ENCODE data around the gene PRC1.

PRC1 gene

DNA sequence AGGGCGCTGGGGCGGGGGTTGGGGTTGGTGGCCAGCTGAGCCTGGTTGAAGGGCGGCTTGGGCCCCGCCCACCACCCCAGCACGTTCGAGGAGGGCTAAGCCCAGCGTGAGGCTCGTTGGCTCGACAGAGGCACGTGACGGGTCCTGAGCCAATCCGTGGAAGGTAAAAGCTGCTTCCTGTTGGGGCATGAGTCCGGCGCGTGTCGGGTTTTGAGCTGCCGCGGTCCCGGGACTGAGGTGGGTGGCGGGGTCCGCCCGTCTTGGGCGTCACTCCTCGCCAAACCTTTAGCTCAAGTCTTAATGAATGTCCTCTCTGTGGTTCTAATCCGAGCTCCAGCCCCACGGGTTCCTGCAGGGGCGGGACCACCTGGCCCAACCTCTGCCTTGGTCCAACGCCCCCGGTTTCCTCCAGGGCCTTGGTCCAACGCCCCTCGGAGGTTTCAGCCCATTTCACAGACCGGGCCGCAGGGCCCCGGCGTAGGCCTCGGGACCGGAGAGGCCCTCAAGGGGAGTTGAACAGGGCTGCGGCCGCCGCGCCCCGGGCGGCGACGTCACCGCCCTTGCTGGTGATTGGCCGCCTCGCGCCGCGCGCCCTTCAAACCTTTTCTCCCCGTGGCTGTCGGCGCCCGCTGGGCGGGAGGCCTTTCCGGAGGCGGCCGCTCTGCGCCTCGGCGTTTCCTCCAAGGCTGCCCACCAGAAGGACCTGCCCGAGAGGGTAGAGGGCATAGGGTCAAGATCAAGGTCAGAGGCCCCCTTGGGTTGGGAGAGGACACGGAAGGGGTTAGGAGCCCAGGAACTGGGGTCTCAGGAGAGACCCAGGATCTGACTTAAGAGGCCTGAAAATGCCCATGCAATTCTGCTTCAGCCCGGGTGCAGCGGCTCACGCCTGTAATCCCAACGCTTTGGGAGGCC, 39.4 kb downstream of the PRC1 start, which contains the start of gene RCCD1:
Gene RCCD1, plus strand, starts transcription at position 173 of the 912 bp plus-strand sequence. CDS start 1,851 bp downstream, outside the sequence.
- peak within 1 kb of the TSS; percentile 95 for H3K27ac ChIP-seq
- peak; percentile 95 for TF ChIP-seq ZFX (IDR thresholded peaks at IDR 0.05)
- TF ChIP-seq CTCF (conservative IDR thresholded peaks at IDR 0.05), result no peak

- TF ChIP-seq ZFX (IDR thresholded peaks at IDR 0.05) (no peak), CTCF (conservative IDR thresholded peaks at IDR 0.05) (no peak)
- peak overlapping the region; percentile 95 for H3K27ac ChIP-seq
Measured at GRCh38 chr15:90953947-90954711, 40.2 kb downstream of the PRC1 start.

DNA sequence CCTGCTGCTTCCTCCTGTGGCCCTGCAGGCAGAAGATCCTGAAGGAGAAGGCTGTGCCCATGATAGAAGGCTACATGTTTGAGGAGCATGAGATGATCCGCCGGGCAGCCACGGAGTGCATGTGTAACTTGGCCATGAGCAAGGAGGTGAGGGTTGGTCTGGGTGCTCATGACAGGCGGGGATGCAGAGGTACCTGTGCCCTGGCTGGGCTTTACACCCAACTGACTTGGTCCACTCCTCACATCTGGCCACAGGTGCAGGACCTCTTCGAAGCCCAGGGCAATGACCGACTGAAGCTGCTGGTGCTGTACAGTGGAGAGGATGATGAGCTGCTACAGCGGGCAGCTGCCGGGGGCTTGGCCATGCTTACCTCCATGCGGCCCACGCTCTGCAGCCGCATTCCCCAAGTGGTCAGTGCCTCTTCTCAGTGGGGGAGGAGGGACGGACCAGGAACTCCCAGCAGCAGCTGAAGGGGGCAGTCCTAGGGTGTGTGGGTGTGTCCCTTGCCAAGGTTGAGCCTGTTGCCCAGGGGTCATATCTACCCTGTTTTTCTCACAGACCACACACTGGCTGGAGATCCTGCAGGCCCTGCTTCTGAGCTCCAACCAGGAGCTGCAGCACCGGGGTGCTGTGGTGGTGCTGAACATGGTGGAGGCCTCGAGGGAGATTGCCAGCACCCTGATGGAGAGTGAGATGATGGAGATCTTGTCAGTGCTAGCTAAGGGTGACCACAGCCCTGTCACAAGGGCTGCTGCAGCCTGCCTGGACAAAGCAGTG, 41.2 kb downstream of the PRC1 start:
- no peak overlapping the region for H3K27ac ChIP-seq
- TF ChIP-seq CTCF (conservative IDR thresholded peaks at IDR 0.05) (no peak), ZFX (IDR thresholded peaks at IDR 0.05) (no peak)

DNA sequence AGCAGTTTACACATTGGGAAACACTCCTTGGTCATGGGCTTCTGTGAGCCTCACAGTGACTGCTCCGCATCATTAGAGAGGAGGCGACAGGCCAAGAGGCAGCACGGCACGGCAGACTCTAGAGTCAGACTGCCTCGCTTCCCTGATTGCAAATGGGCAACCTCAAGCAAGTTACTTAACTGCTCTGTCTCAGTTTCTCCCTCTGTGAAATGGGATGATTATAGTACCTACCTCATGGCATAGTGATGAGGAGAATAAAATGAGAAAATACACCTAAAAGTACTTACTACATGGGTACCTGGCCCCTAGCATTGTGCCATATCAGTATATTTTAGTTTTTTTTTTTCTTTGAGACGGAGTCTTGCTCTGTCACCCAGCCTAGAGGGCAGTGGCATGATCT, 43.7 kb downstream of the PRC1 start:
- H3K27ac ChIP-seq, result no peak overlapping the region
- TF ChIP-seq CTCF (conservative IDR thresholded peaks at IDR 0.05) (no peak), ZFX (IDR thresholded peaks at IDR 0.05) (no peak)

DNA sequence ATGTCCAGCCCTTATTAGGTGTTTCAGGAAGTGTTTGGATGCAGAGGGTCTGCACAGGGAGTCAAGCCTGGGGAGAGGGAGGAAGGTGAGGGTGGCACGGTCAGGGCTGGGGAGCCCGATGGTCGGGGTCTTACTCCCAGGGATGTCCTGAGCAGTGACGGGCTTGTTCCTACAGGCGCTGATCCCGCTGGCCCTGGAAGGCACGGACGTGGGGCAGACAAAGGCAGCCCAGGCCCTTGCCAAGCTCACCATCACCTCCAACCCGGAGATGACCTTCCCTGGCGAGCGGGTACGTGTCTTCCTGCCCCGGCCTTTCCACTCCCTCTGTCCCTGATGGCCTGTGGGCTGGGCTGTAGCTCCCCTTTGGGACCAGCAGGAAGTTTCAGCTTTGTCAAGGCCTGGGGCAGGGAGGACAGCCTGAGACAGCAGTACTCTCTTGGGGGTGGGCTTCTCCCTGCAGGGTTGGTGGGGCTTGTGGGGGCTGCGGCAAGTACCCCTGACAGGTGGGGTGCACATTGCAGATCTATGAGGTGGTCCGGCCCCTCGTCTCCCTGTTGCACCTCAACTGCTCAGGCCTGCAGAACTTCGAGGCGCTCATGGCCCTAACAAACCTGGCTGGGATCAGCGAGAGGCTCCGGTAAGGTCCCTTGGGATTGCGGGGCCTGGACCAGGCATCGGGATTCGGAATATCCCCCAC, 44.2 kb downstream of the PRC1 start:
- TF ChIP-seq CTCF (conservative IDR thresholded peaks at IDR 0.05), result no peak
- no peak for TF ChIP-seq ZFX (IDR thresholded peaks at IDR 0.05)
- no peak overlapping the region for H3K27ac ChIP-seq

GRCh38 chr15:90948506-90948905, 45.8 kb downstream of the PRC1 start:
- no peak for TF ChIP-seq ZFX (IDR thresholded peaks at IDR 0.05)
- no peak for TF ChIP-seq CTCF (conservative IDR thresholded peaks at IDR 0.05)
- H3K27ac ChIP-seq, result no peak overlapping the region

Measured in C4-2B (cell line).